Brain pericyte (primary cell): ENCODE results near the gene CFAP68.
"Not testable (repeated sequence)": the region's sequence is repeated elsewhere in the genome, so short reads cannot be mapped to it uniquely, and the experiment has no call there.

ENCODE experiments used
- DNase-seq: peaks from one replicate; pipeline ENCODE4 v3.0.0-alpha.2; 2012; ENCODE audit warnings: low read depth, low spot score

CFAP68 gene

GRCh38 chr11:111917788-111918187, 38.4 kb downstream of the CFAP68 start:
- no peak for DNase-seq

- DNase-seq = no peak
Observed at GRCh38 chr11:111918390-111919256, 39.3 kb downstream of the CFAP68 start, which contains the start of gene C11orf52. Gene C11orf52, plus strand, starts transcription at chr11:111918913. Its CDS starts 60 bp downstream, at chr11:111918973.

DNA sequence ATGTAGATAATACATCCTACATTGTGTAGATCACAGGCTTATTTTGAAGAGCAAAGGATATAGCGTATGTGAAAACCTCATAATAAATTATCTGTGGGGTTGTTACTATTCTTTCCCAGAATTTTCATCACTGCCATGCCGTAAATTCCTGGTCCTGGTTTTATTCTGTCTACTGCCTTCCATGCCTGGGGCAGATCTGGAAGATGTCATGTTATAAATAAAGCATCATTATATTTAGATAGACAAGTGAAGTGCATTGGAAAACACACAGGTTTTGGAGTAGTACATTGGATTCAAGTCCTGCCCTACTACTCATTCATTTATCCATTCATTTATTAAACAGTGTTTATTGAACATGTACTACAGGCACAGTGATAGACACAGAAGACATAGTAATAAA, 41.6 kb downstream of the CFAP68 start:
- no peak for DNase-seq

DNA sequence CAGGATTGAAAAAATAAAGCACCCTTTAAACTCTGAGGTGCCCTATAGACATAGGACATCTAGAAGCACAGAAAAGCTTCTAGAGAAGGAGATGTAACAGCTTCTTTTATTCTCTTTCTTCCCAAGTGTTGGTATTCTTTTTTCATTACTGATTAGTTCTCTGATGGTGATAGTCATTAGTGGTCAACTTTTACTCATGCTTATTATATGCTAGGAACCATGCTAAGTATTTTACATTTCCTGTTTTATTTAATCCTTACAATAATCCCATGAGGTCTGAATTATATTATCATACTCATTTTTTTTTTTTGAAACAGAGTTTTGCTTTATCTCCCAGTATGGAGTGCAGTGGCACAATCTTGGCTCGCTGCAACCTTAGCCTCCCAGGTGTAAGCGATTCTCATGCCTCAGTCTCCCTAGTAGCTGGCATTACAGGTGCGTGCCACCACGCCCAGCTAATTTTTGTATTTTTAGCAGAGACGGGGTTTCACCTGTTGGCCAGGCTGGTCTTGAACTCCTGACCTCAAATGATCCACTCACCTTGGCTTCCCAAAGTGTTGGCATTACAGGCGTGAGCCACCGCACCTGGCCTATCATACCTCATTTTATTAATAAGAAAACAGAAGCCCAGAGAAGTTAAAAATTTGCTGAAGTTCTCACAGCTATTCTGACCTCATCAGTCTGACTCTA, 42.3 kb downstream of the CFAP68 start:
- DNase-seq = no peak

- DNase-seq = no peak
Observed at GRCh38 chr11:111922803-111923202, 43.5 kb downstream of the CFAP68 start.

DNA sequence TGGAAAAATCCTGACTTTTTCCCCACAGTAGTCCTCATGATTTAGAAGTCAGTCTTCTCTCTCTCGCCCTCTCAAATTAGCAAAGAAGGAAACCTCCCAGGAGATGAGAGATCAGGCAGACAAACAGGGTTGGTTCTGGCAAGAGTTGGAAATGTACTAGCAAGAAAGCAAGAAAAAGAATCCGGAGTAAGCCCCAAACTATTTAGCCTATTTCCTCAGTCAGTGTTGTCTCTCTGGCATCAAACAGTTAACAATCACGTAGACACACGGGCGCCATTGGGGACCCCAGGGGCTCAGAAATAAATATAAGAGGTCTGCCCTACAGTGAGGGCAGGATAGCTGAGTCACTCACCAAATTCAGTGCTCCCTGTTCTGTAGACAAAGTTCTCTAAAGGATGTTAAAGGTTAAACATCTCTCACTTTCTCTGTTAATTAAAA, 44.0 kb downstream of the CFAP68 start:
- DNase-seq = no peak

DNA sequence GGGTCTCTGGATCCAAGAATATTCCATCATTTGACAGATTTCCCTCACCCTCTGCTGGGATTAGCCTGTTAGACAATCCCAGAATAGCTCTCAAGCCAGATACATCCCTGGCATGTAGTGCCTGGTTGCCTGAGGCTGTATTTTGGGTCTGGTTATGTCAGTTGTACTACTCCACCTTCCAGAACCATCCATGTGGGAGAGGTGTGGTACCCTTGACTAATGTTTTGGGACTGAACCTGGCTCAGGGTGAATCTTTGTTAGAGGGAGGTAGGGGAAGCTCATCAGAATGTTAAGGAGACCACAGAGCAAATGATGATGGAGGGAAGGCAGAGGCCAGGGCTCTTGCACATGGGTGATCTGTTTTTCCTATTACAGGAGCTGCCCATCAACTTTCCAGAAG, 44.6 kb downstream of the CFAP68 start:
- DNase-seq = no peak

DNA sequence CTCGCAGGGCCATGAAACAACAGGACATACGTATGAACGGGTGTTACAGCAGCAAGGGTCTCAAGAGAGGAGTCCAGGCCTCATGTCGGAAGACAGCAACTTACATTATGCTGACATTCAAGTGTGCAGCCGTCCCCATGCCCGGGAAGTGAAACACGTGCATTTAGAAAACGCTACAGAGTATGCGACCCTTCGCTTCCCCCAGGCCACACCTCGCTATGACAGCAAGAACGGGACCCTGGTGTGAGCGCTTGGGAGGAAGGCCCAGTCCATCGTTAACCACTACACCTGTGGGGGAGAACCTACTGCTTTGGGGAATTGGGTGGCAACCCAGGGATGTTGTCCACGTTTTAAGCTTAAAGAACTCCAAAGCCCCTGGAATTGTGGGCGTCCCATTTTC, 46.6 kb downstream of the CFAP68 start:
- DNase-seq = no peak

- peak; percentile 86 for DNase-seq
Observed at GRCh38 chr11:111926505-111927391, 47.4 kb downstream of the CFAP68 start.

- no peak for DNase-seq
Observed at GRCh38 chr11:111930472-111930871, 51.1 kb downstream of the CFAP68 start.

GRCh38 chr11:111932611-111932950, 53.2 kb downstream of the CFAP68 start:
- no peak for DNase-seq

- DNase-seq = not testable (repeated sequence)
Observed at GRCh38 chr11:111933176-111933575, 53.8 kb downstream of the CFAP68 start.

- no peak for DNase-seq
Observed at GRCh38 chr11:111933872-111934271, 54.5 kb downstream of the CFAP68 start.

DNA sequence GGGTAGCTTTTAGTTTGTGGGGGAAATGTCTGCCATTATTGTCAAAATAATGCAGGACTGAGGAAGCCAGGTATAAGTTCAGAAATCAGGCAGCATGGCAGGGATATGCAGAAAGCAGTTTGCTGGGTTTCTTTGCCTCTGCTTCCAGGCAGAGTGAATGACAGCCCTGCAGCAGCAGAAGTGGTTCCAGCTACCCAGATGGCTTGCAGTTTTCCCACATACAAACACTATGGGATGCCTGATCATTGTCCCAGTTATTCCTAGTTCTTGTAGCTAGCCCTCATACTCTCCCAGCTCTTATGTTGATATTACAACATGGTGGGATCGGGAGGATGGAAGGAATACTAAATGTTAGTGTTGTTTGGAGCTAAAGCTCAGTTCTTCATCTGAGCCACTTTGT, 55.0 kb downstream of the CFAP68 start:
- DNase-seq = no peak
